GM10248 (cell line): ENCODE data around the gene KISS1R.
A peak's percentile ranks its signal among the peaks of the same experiment; 100 is the strongest.

Experiments used
- CTCF ChIA-PET: fragments of 300-600 bp; sonication (Branson Sonifier 250); formaldehyde crosslinking; extraction: SDS; loops from one replicate; lab custom pipeline; 2021; ENCODE audit warnings: antibody characterized with exemption; lab: Yijun Ruan, JAX
- POLR2A ChIA-PET: fragments of 350-650 bp; sonication (Branson Sonifier 250); formaldehyde crosslinking; extraction: SDS; loops from one replicate; lab custom pipeline; 2020; ENCODE audit warnings: antibody characterized with exemption; lab: Yijun Ruan, JAX
- DNase-seq: peaks from one replicate; pipeline ENCODE4 v3.0.0; 2012; ENCODE audit errors: extremely low spot score
- CTCF ChIP-seq: IDR thresholded peaks from 2 replicates; pipeline ENCODE4 v1.5.1; 2012; ENCODE audit warnings: mild to moderate bottlenecking, low read depth; ENCODE audit errors: extremely low read depth, missing control alignments, control extremely low read depth

KISS1R gene

DNA sequence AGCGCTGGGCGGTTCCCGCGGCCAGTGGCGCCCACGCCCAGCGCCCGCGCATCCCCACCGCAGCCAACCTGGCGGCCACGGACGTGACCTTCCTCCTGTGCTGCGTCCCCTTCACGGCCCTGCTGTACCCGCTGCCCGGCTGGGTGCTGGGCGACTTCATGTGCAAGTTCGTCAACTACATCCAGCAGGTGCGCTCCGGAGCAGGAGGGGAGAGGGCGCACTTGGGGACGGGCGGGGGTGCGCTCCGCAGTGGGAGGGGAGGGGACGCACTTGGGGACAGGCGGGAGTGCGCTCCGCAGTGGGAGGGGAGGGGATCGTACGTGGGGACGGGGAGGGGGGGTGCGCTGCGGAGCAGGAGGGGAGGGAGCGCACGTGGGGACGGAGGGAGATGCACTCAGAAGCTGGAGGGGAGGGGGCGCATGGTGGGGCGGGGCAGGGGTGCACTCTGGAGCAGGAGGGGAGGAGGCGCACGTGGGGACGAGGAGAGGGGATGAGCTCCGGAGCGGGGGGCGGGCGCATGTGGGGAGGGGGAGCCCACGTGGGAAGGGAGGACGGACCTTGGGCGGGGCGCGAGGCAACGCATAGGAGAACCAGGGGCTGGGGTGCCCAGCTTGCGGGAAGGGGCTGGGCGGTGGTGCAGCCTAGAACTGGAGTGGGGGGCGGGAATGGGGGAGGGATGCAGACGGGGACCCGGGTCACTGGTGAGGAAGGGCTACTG, 1.5 kb downstream of the KISS1R start:
- no peak for DNase-seq
- ChIA-PET POLR2A (no interaction called here), CTCF (interaction anchor here (0.9 to 7.1 kb wide), 5 partner anchors 10 to 66 kb away, joined by 3 to 136 read pairs (median 24); partner anchors contain the start of gene WDR18)

DNA sequence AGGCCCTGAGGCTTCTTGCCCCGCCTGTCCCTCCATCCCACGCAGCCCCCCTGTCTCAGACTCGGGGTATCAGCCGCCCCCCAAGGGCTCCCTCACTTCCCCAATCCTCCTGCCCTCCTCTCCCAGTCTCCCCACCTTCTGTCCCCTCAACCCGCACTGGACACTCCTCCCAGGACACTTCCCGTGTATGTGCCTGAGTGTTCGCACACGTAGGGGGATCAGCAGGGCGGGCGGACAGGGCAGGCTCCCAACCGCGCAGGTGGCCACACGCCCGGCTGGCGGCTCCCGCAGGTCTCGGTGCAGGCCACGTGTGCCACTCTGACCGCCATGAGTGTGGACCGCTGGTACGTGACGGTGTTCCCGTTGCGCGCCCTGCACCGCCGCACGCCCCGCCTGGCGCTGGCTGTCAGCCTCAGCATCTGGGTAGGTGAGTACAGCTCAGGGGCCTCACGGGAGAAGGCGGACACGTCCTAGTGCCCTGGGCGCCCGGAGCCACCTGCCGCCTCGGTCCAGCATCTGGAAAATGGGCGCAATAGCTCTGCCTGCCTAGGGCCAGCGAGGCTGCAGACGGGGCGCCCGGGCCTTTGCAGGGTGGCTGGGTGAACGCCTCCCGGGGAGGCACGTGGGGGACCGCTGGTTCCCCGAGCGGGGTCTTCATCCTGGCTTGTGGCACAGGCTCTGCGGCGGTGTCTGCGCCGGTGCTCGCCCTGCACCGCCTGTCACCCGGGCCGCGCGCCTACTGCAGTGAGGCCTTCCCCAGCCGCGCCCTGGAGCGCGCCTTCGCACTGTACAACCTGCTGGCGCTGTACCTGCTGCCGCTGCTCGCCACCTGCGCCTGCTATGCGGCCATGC, 2.3 kb downstream of the KISS1R start:
- DNase-seq, result no peak
- ChIA-PET CTCF (interaction anchor here (0.9 to 7.1 kb wide), 8 partner anchors 12 to 326 kb away, joined by 3 to 136 read pairs (median 6); partner anchors contain the start of gene WDR18), POLR2A (no interaction called here)
- no peak for TF ChIP-seq CTCF

More for the DNA sequence above, 1.5 kb downstream of the KISS1R start:
- TF ChIP-seq CTCF, result no peak

DNA sequence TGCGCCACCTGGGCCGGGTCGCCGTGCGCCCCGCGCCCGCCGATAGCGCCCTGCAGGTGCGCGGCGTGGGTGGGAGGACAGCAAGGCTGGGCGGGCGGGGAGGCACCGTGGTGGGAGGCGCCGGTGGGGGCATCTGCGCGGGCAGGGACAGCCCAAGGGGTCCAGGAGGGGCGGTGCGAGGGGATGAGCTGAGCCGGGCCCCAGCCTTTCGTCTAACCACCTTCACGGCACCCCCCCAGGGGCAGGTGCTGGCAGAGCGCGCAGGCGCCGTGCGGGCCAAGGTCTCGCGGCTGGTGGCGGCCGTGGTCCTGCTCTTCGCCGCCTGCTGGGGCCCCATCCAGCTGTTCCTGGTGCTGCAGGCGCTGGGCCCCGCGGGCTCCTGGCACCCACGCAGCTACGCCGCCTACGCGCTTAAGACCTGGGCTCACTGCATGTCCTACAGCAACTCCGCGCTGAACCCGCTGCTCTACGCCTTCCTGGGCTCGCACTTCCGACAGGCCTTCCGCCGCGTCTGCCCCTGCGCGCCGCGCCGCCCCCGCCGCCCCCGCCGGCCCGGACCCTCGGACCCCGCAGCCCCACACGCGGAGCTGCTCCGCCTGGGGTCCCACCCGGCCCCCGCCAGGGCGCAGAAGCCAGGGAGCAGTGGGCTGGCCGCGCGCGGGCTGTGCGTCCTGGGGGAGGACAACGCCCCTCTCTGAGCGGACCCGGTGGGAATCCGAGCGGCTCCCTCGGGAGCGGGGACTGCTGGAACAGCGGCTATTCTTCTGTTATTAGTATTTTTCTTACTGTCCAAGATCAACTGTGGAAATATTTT, 3.1 kb downstream of the KISS1R start:
- TF ChIP-seq CTCF, result no peak
- POLR2A ChIA-PET, result no interaction called here
- peak; percentile 71 for DNase-seq
- CTCF ChIA-PET, result interaction anchor here (0.9 to 7.1 kb wide), 11 partner anchors 12 to 325 kb away, joined by 3 to 136 read pairs (median 4); partner anchors contain the start of gene WDR18

DNA sequence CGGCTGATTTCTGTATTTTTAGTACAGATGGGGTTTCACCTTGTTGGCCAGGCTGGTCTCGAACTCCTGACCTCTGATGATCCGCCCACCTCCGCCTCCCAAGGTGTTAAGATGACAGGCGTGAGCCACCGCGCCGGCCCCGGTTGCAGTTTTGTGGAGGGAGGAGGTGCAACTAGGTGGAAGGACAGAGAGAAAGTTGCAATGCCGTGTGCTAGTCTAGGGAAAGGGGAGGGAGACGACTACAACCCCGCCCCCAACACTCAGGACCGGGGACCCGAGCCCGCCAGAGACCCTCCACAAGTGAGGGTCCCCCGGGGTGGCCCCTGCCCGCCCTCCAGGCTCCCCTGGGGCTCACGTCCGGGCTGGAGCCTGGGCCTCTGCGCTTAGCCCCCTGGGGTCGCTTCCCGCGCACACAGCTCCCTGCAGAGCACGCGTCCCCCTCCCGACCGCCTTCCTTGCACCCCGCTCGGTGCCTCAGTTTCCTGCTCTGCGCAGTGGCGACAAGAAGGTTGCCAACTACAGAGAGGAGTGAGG, 7.5 kb downstream of the KISS1R start:
- ChIA-PET POLR2A (no interaction called here), CTCF (interaction anchor here (1.0 to 7.1 kb wide), 9 partner anchors 8 to 319 kb away, joined by 3 to 136 read pairs (median 5); partner anchors contain the start of gene WDR18)
- no peak for TF ChIP-seq CTCF
- DNase-seq, result no peak

- DNase-seq, result no peak
- ChIA-PET CTCF (interaction anchor here (1.0 to 7.1 kb wide), 4 partner anchors 17 to 156 kb away, joined by 3 to 136 read pairs (median 6); partner anchors contain the start of gene WDR18), POLR2A (no interaction called here)
- no peak for TF ChIP-seq CTCF
Measured at GRCh38 chr19:925087-925525, 8.0 kb downstream of the KISS1R start.
